Common myeloid progenitor, CD34-positive (primary cell): ENCODE measurements around the gene TTYH3.
"Not testable (repeated sequence)": the region's sequence is repeated elsewhere in the genome, so short reads cannot be mapped to it uniquely, and the experiment has no call there.

Experiments
- CTCF ChIA-PET: fragments of 350-600 bp; sonication (Branson Sonifier 250); formaldehyde crosslinking; loops from one replicate; lab custom pipeline; 2021; ENCODE audit warnings: antibody characterized with exemption; lab: Charles Lee
- POLR2A ChIA-PET: fragments of 350-600 bp; sonication (Branson Sonifier 250); formaldehyde crosslinking; loops from one replicate; lab custom pipeline; 2021; ENCODE audit warnings: antibody characterized with exemption; lab: Charles Lee
- DNase-seq, 3 donors: peaks; one replicate each; pipeline versions ENCODE4 v3.0.0 to v3.0.0-alpha.2; 2013
- H3K27ac ChIP-seq, 2 experiments: 1 replicate in 1 of 2; 2 replicates in 1 of 2; pipeline ENCODE4 v1.7.0; 2013; ENCODE audit warnings: inconsistent platforms in 2 of 2, low read length in 2 of 2, mild to moderate bottlenecking in 2 of 2, low read depth in 1 of 2, moderate library complexity in 1 of 2; ENCODE audit not compliant: severe bottlenecking in 2 of 2, insufficient read depth in 1 of 2, poor library complexity in 1 of 2
- H3K27me3 ChIP-seq, 5 experiments: replicated peaks in 2 of 5; 1 replicate in 3 of 5; 2 replicates in 2 of 5; pipeline versions ENCODE4 v1.6.1 to v1.7.0; 2013; ENCODE audit warnings: low read length in 4 of 5, mild to moderate bottlenecking in 2 of 5, moderate library complexity in 2 of 5, inconsistent platforms in 1 of 5; ENCODE audit not compliant: insufficient read depth in 5 of 5, control insufficient read depth in 4 of 5
- H3K36me3 ChIP-seq, 4 experiments: 1 replicate in 2 of 4; 2 replicates in 2 of 4; pipeline versions ENCODE4 v1.6.1 to v1.7.0; 2013; ENCODE audit warnings: low read length in 3 of 4, control low read depth in 1 of 4, mild to moderate bottlenecking in 1 of 4; ENCODE audit not compliant: control insufficient read depth in 4 of 4, insufficient read depth in 4 of 4
- H3K4me1 ChIP-seq, 4 experiments: 1 replicate in 3 of 4; 2 replicates in 1 of 4; pipeline versions ENCODE4 v1.6.1 to v1.7.1; 2013; ENCODE audit warnings: low read length in 3 of 4, mild to moderate bottlenecking in 3 of 4, control low read depth in 1 of 4, inconsistent platforms in 1 of 4, moderate library complexity in 1 of 4; ENCODE audit not compliant: control insufficient read depth in 4 of 4, insufficient read depth in 4 of 4; ENCODE audit errors: control extremely low read depth in 1 of 4
- H3K4me3 ChIP-seq, 7 experiments: 1 replicate in 4 of 7; 2 replicates in 3 of 7; pipeline versions ENCODE4 v1.5.1 to v1.7.0; 2013; ENCODE audit warnings: mild to moderate bottlenecking in 7 of 7, low read length in 6 of 7, moderate library complexity in 6 of 7, inconsistent platforms in 2 of 7, low read depth in 2 of 7, control low read depth in 1 of 7; ENCODE audit not compliant: insufficient read depth in 4 of 7, control insufficient read depth in 1 of 7; ENCODE audit errors: extremely low read depth in 1 of 7
- H3K9me3 ChIP-seq, 5 experiments: 1 replicate in 4 of 5; 2 replicates in 1 of 5; pipeline versions ENCODE4 v1.6.1 to v1.7.1; 2013; ENCODE audit warnings: low read length in 4 of 5, mild to moderate bottlenecking in 2 of 5, inconsistent platforms in 1 of 5, low read depth in 1 of 5, moderate library complexity in 1 of 5; ENCODE audit not compliant: control insufficient read depth in 4 of 5, insufficient read depth in 2 of 5; ENCODE audit errors: control extremely low read depth in 1 of 5
- WGBS: methylation state at CpG from one replicate; pipeline ENCODE4 v1.1.5; 2013; ENCODE audit not compliant: insufficient coverage; 5-methylcytosine and 5-hydroxymethylcytosine counted together

TTYH3 gene

GRCh38 chr7:2607122-2607922 lies 24.5 kb upstream of the TTYH3 start:
- ChIA-PET POLR2A (no interaction called here), CTCF (interaction anchor here (0.8 to 9.3 kb wide), 6 partner anchors 17 to 47 kb away, joined by 4 to 114 read pairs (median 4); partner anchors contain the start of gene TTYH3)
- H3K27me3 ChIP-seq = no peaks in the 10 kb centered on the region
- peaks cover 0 to 55% (median 42%) of the 10 kb centered on the region in 4 experiments for H3K4me1 ChIP-seq
- WGBS = 45% methylated on average over 23 of the region's 26 CpGs
- peaks cover 0 to 2% (median 0%) of the 10 kb centered on the region in 4 experiments for H3K36me3 ChIP-seq
- no peak for DNase-seq
- H3K9me3 ChIP-seq = no peaks in the 10 kb centered on the region
- H3K4me3 ChIP-seq = peak overlapping the region in 1 of 7 experiments; percentile 11
- no peak overlapping the region for H3K27ac ChIP-seq

- ChIA-PET POLR2A (interaction anchor here (0.8 to 1.1 kb wide), 2 partner anchors 37 to 47 kb away, joined by 3 read pairs; no protein-coding TSS in a partner anchor), CTCF (interaction anchor here (0.6 to 9.3 kb wide), 19 partner anchors 8 to 333 kb away, joined by 3 to 114 read pairs (median 4); partner anchors contain the start of gene TTYH3)
- no peak for DNase-seq
- Histone ChIP-seq H3K36me3 (no peaks in the 10 kb centered on the region), H3K4me1 (peaks cover 0 to 55% (median 40%) of the 10 kb centered on the region in 4 experiments), H3K27ac (peak overlapping the region in 1 of 2 experiments; percentile 62), H3K4me3 (peak overlapping the region in 4 of 7 experiments; percentile 4 to 56 (median 20)), H3K27me3 (no peaks in the 10 kb centered on the region), H3K9me3 (no peaks in the 10 kb centered on the region)
- 42% methylated on average over 36 of the region's 37 CpGs for WGBS
Measured at GRCh38 chr7:2607923-2608904, 23.6 kb upstream of the TTYH3 start.

GRCh38 chr7:2608921-2609411 lies 22.8 kb upstream of the TTYH3 start:
- no peaks in the 10 kb centered on the region for H3K27me3 ChIP-seq
- H3K27ac ChIP-seq = no peak overlapping the region
- H3K4me1 ChIP-seq = peaks cover 0 to 55% (median 40%) of the 10 kb centered on the region in 4 experiments
- peak; percentile 90 to 96 (median 95) for DNase-seq
- WGBS = 2% methylated on average over 11 of the region's 14 CpGs
- ChIA-PET CTCF (interaction anchor here (0.6 to 9.3 kb wide), 20 partner anchors 9 to 332 kb away, joined by 3 to 114 read pairs (median 4); partner anchors contain the start of gene TTYH3), POLR2A (interaction anchor here (0.8 to 1.1 kb wide), 2 partner anchors 36 to 47 kb away, joined by 3 read pairs; no protein-coding TSS in a partner anchor)
- H3K4me3 ChIP-seq = peak overlapping the region in 4 of 7 experiments; percentile 22 to 56 (median 47)
- no peaks in the 10 kb centered on the region for H3K36me3 ChIP-seq
- H3K9me3 ChIP-seq = no peaks in the 10 kb centered on the region

GRCh38 chr7:2609646-2610045 lies 22.1 kb upstream of the TTYH3 start:
- POLR2A ChIA-PET, H3K36me3 ChIP-seq, DNase-seq, H3K27me3 ChIP-seq, H3K9me3 ChIP-seq, H3K27ac ChIP-seq: not testable (repeated sequence)
- 100% methylated on average over 6 of the region's 6 CpGs for WGBS
- H3K4me3 ChIP-seq = peak overlapping the region in 1 of 7 experiments; percentile 56
- CTCF ChIA-PET = interaction anchor here (0.8 to 9.3 kb wide), 12 partner anchors 10 to 141 kb away, joined by 3 to 114 read pairs (median 5); partner anchors contain the start of gene TTYH3
- peaks cover 0 to 55% (median 40%) of the 10 kb centered on the region in 4 experiments for H3K4me1 ChIP-seq

GRCh38 chr7:2610466-2610865 lies 21.3 kb upstream of the TTYH3 start:
- H3K4me1 ChIP-seq = peaks cover 0 to 55% (median 40%) of the 10 kb centered on the region in 4 experiments
- no peak overlapping the region for H3K27ac ChIP-seq

GRCh38 chr7:2610898-2611297 lies 20.9 kb upstream of the TTYH3 start:
- H3K27ac ChIP-seq = no peak overlapping the region
- ChIA-PET POLR2A (no interaction called here), CTCF (interaction anchor here (0.7 to 9.3 kb wide), 5 partner anchors 11 to 99 kb away, joined by 3 to 114 read pairs (median 4); partner anchors contain the start of gene TTYH3)
- no peaks in the 10 kb centered on the region for H3K9me3 ChIP-seq
- no peaks in the 10 kb centered on the region for H3K27me3 ChIP-seq
- peaks cover 0 to 51% (median 40%) of the 10 kb centered on the region in 4 experiments for H3K4me1 ChIP-seq
- DNase-seq = no peak
- H3K36me3 ChIP-seq = no peaks in the 10 kb centered on the region
- no peak overlapping the region for H3K4me3 ChIP-seq
- 86% methylated on average over 11 of the region's 14 CpGs for WGBS

More at GRCh38 chr7:2610466-2610865, 21.3 kb upstream of the TTYH3 start:
- ChIA-PET CTCF (interaction anchor here (0.9 to 9.3 kb wide), 4 partner anchors 14 to 99 kb away, joined by 3 to 114 read pairs (median 10); partner anchors contain the start of gene TTYH3), POLR2A (no interaction called here)
- no peak for DNase-seq
- no peaks in the 10 kb centered on the region for H3K9me3 ChIP-seq
- 98% methylated on average over 12 of the region's 14 CpGs for WGBS
- H3K4me3 ChIP-seq = no peak overlapping the region
- H3K27me3 ChIP-seq = no peaks in the 10 kb centered on the region
- H3K36me3 ChIP-seq = no peaks in the 10 kb centered on the region
